IMR-90 (cell line): Measurements from ENCODE around the gene NUDT1. TPM values are rescaled to one million over a fixed set of nuclear protein-coding genes. Genes with fewer than 3 reads are reported as not detected.

Experiments
- ATAC-seq: fragments of 200-7000 bp; cut with Tn5 transposase; 2 replicates; pipeline ENCODE4 v1.9.1; 2020; ENCODE audit warnings: low read depth, mild to moderate bottlenecking, moderate library complexity
- BruUV-seq: library from RNA; stranded (reverse); fragments of 400-500 nt; replicated peaks from 2 replicates; lab custom pipeline; 2021; lab: Mats Ljungman, UMichigan
- CTCF ChIA-PET: fragments of 300-600 bp; formaldehyde crosslinking; extraction: SDS; loops from one replicate; lab custom pipeline; 2021; ENCODE audit warnings: antibody characterized with exemption; lab: Yijun Ruan, JAX
- POLR2A ChIA-PET: fragments of 300-600 bp; sonication (Branson Sonifier 250); formaldehyde crosslinking; loops from one replicate; lab custom pipeline; 2022; ENCODE audit warnings: antibody characterized with exemption; ENCODE audit not compliant: unreplicated experiment; lab: Charles Lee
- DNase-seq: peaks from one replicate; pipeline ENCODE4 v3.0.0; 2013
- H2AFZ ChIP-seq: replicated peaks from 2 replicates; pipeline ENCODE3; 2013; ENCODE audit warnings: low read length, mild to moderate bottlenecking; ENCODE audit not compliant: poor library complexity
- H2AK5ac ChIP-seq: 2 replicates; pipeline ENCODE4 v1.6.1; 2013; ENCODE audit warnings: low read depth, low read length, inconsistent platforms
- H2AK9ac ChIP-seq: replicated peaks from 2 replicates; pipeline ENCODE3; 2013; ENCODE audit warnings: mild to moderate bottlenecking, low read depth, low read length, moderate library complexity; ENCODE audit not compliant: poor library complexity
- H2BK120ac ChIP-seq: 2 replicates; pipeline ENCODE4 v1.6.1; 2013; ENCODE audit warnings: low read depth, low read length, inconsistent platforms
- H2BK15ac ChIP-seq: 3 replicates; pipeline ENCODE4 v1.6.1; 2013; ENCODE audit warnings: low read depth, low read length, inconsistent platforms
- H2BK20ac ChIP-seq: 2 replicates; pipeline ENCODE4 v1.6.1; 2013; ENCODE audit warnings: low read depth, mild to moderate bottlenecking, inconsistent platforms, low read length, moderate library complexity
- H2BK5ac ChIP-seq: 2 replicates; pipeline ENCODE4 v1.6.1; 2013; ENCODE audit warnings: mild to moderate bottlenecking, low read depth, low read length, inconsistent platforms; ENCODE audit not compliant: poor library complexity, severe bottlenecking
- H3K14ac ChIP-seq: replicated peaks from 2 replicates; pipeline ENCODE4 v1.6.1; 2013; ENCODE audit warnings: low read depth, low read length, inconsistent platforms
- H3K18ac ChIP-seq: 2 replicates; pipeline ENCODE4 v1.6.1; 2013; ENCODE audit warnings: low read depth, low read length, control low read depth
- H3K23ac ChIP-seq: 2 replicates; pipeline ENCODE4 v1.6.1; 2013; ENCODE audit warnings: low read depth, low read length, inconsistent platforms
- H3K27ac ChIP-seq: 2 replicates; pipeline ENCODE4 v1.5.1; 2013; ENCODE audit warnings: mild to moderate bottlenecking, control low read depth, low read length; ENCODE audit not compliant: insufficient read depth
- H3K27me3 ChIP-seq: 2 replicates; pipeline ENCODE4 v1.6.1; 2013; ENCODE audit warnings: low read length; ENCODE audit not compliant: control insufficient read depth, insufficient read depth
- H3K36me3 ChIP-seq: 2 replicates; pipeline ENCODE4 v1.6.1; 2013; ENCODE audit warnings: low read length, mixed read lengths; ENCODE audit not compliant: control insufficient read depth, insufficient read depth
- H3K4ac ChIP-seq: 2 replicates; pipeline ENCODE4 v1.6.1; 2013; ENCODE audit warnings: low read depth, low read length, inconsistent platforms
- H3K4me1 ChIP-seq: 2 replicates; pipeline ENCODE4 v1.6.1; 2013; ENCODE audit warnings: low read length, mixed read lengths; ENCODE audit not compliant: control insufficient read depth, insufficient read depth
- H3K4me2 ChIP-seq: 2 replicates; pipeline ENCODE4 v1.6.1; 2013; ENCODE audit warnings: low read depth, mild to moderate bottlenecking, control low read depth, low read length, moderate library complexity
- H3K4me3 ChIP-seq: 2 replicates; pipeline ENCODE4 v1.5.1; 2013; ENCODE audit warnings: low read depth, mild to moderate bottlenecking, control low read depth, low read length, moderate library complexity; ENCODE audit not compliant: insufficient read depth
- H3K56ac ChIP-seq: 2 replicates; pipeline ENCODE4 v1.6.1; 2013; ENCODE audit warnings: low read length, inconsistent platforms; ENCODE audit not compliant: insufficient read depth; ENCODE audit errors: extremely low read depth
- H3K79me1 ChIP-seq, 2 experiments: 2 replicates each; pipeline ENCODE4 v1.6.1; 2013; ENCODE audit warnings: low read length in 2 of 2, inconsistent platforms in 1 of 2, low read depth in 1 of 2
- H3K9ac ChIP-seq: 2 replicates; pipeline ENCODE4 v1.6.1; 2013; ENCODE audit warnings: low read depth, low read length, control low read depth
- H3K9me1 ChIP-seq: 2 replicates; pipeline ENCODE4 v1.6.1; 2013; ENCODE audit warnings: low read length, inconsistent platforms; ENCODE audit not compliant: insufficient read depth
- H3K9me3 ChIP-seq: 2 replicates; pipeline ENCODE4 v1.6.1; 2013; ENCODE audit warnings: low read length; ENCODE audit not compliant: control insufficient read depth, insufficient read depth
- H4K20me1 ChIP-seq: 2 replicates; pipeline ENCODE4 v1.6.1; 2013; ENCODE audit warnings: low read length, inconsistent platforms; ENCODE audit not compliant: insufficient read depth
- H4K5ac ChIP-seq: 2 replicates; pipeline ENCODE4 v1.6.1; 2013; ENCODE audit warnings: mild to moderate bottlenecking, low read depth, low read length, control low read depth
- H4K8ac ChIP-seq, 2 experiments: 2 replicates each; pipeline ENCODE4 v1.6.1; 2013; ENCODE audit warnings: low read depth in 2 of 2, low read length in 2 of 2, control low read depth in 1 of 2, inconsistent platforms in 1 of 2
- H4K91ac ChIP-seq: 2 replicates; pipeline ENCODE4 v1.6.1; 2013; ENCODE audit warnings: low read depth, low read length, inconsistent platforms; ENCODE audit not compliant: insufficient read depth
- CEBPB ChIP-seq: IDR thresholded peaks from 2 replicates; pipeline ENCODE4 v1.6.1; 2012; ENCODE audit warnings: low read depth, low read length, improper control_type of control experiment
- MXI1 ChIP-seq: IDR thresholded peaks from 2 replicates; pipeline ENCODE4 v1.6.1; 2012; ENCODE audit warnings: low read depth, mild to moderate bottlenecking, low read length, moderate library complexity, borderline replicate concordance
- RCOR1 ChIP-seq: IDR thresholded peaks from 2 replicates; pipeline ENCODE4 v1.6.1; 2012; ENCODE audit warnings: mild to moderate bottlenecking, low read length, improper control_type of control experiment; ENCODE audit not compliant: insufficient replicate concordance
- RFX5 ChIP-seq: IDR thresholded peaks from 2 replicates; pipeline ENCODE4 v1.8.0; 2012; ENCODE audit warnings: low read depth, mild to moderate bottlenecking, low read length, moderate library complexity
- WGBS, 2 experiments: methylation state at CpG; one replicate each; pipeline versions ENCODE4 v1.1.5 to v1.1.7; 2013; ENCODE audit warnings: missing lambda C conversion rate in 2 of 2; ENCODE audit not compliant: insufficient read length in 1 of 2; ENCODE audit errors: extremely low coverage in 2 of 2; 5-methylcytosine and 5-hydroxymethylcytosine counted together
- dilution Hi-C: fragments of 300-500 bp; cut with HindIII; formaldehyde crosslinking; loops from one replicate; pipeline ENCODE4 v1.14.3; 2018; ENCODE audit warnings: low sequenced_read_pairs; ENCODE audit not compliant: unreplicated experiment
- in situ Hi-C: fragments of 300-500 bp; cut with MboI; formaldehyde crosslinking; loops from 3 replicates; pipeline ENCODE4 v1.14.3; 2019; ENCODE audit warnings: low sequenced_read_pairs, inconsistent platforms, mixed read lengths
- intact Hi-C: fragments of 100-400 bp; cut with micrococcal nuclease; formaldehyde crosslinking; loops from 2 replicates; pipeline ENCODE4 v1.10.0; 2022
- polyA plus RNA-seq, 3 experiments: library from polyadenylated mRNA; depleted of rRNA; stranded (reverse); fragments of >200 nt; gene quantifications; 2 replicates each; pipeline ENCODE4 v1.2.3, GENCODE V29; 2012; ENCODE audit warnings: low replicate concordance in 1 of 3
- total RNA-seq: library from RNA; depleted of rRNA; stranded (reverse); fragments of >200 nt; gene quantifications from 2 replicates; pipeline ENCODE4 v1.2.3, GENCODE V29; 2012
- TF ChIP-seq, protein P1 (sequence below): conservative IDR thresholded peaks from 2 replicates; pipeline ENCODE4 v1.5.1; 2012; ENCODE audit warnings: mild to moderate bottlenecking, low read depth, low read length, improper control_type of control experiment

The NUDT1 gene
- total and polyA plus RNA-seq, 2 of the 4 experiments (the other 2 are of a cell fraction), result 33.4 to 49.1 TPM

DNA sequence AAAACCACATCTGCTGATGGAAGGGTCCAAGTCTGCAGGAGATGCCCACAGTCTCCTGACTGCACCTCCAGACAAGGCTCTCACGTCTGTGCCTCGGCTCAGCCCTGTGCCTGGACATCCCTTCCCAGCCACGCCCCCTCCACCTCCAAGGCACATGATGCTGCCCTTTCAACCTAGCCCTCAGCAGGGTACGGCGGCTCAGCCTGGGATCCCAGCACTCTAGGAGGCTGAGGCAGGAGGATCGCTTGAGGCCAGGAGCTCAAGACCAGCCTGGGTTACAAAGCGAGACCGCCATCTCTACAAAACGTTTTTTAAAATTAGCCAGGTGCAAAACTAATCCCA lies 23.6 kb upstream of the NUDT1 start:
- dilution Hi-C loops (no loop called here), intact Hi-C loops (no loop called here), in situ Hi-C loops (loop anchor here (10.0 kb wide), 1 partner anchor 564 kb away; no protein-coding TSS in a partner anchor)
- Histone ChIP-seq H3K23ac (no peak overlapping the region), H3K4me2 (no peak overlapping the region), H3K4ac (no peak overlapping the region), H4K8ac (no peak overlapping the region), H4K91ac (no peak overlapping the region), H2BK120ac (no peak overlapping the region), H3K36me3 (peaks cover 60% of the 10 kb centered on the region), H4K5ac (no peak overlapping the region), H3K9me3 (no peaks in the 10 kb centered on the region), H2BK5ac (no peak overlapping the region), H2AFZ (no peak overlapping the region), H3K27ac (no peak overlapping the region), H3K14ac (no peak overlapping the region), H4K20me1 (peaks cover 3% of the 10 kb centered on the region), H3K18ac (no peak overlapping the region), H2BK15ac (no peak overlapping the region), H3K9ac (no peak overlapping the region), H3K4me1 (no peaks in the 10 kb centered on the region), H3K79me1 (peaks cover 0 to 11% of the 10 kb centered on the region in 2 experiments; a peak in 1 of 4 replicates), H3K4me3 (no peak overlapping the region), H3K9me1 (peaks cover 4% of the 10 kb centered on the region; the same call in 1 of the 2 replicates), H2AK5ac (no peak overlapping the region), H3K56ac (no peak overlapping the region), H2BK20ac (no peak overlapping the region), H2AK9ac (no peak overlapping the region), H3K27me3 (no peaks in the 10 kb centered on the region)
- ChIA-PET CTCF (no interaction called here), POLR2A (no interaction called here)
- ATAC-seq (no peak), DNase-seq (no peak)
- TF ChIP-seq, protein P1, sequence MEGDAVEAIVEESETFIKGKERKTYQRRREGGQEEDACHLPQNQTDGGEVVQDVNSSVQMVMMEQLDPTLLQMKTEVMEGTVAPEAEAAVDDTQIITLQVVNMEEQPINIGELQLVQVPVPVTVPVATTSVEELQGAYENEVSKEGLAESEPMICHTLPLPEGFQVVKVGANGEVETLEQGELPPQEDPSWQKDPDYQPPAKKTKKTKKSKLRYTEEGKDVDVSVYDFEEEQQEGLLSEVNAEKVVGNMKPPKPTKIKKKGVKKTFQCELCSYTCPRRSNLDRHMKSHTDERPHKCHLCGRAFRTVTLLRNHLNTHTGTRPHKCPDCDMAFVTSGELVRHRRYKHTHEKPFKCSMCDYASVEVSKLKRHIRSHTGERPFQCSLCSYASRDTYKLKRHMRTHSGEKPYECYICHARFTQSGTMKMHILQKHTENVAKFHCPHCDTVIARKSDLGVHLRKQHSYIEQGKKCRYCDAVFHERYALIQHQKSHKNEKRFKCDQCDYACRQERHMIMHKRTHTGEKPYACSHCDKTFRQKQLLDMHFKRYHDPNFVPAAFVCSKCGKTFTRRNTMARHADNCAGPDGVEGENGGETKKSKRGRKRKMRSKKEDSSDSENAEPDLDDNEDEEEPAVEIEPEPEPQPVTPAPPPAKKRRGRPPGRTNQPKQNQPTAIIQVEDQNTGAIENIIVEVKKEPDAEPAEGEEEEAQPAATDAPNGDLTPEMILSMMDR, result no peak
- no peak for TF ChIP-seq MXI1
- no peak for TF ChIP-seq RFX5
- no peak for TF ChIP-seq CEBPB
- TF ChIP-seq RCOR1, result no peak
- no CpG with 5 or more reads among the region's 9 CpGs for WGBS, 2 experiments
- no TSS peak for BruUV-seq
